HFFc6 (cell line): Measurements from ENCODE around the gene NPM1. TPM values are rescaled to one million over a fixed set of nuclear protein-coding genes. Genes with fewer than 3 reads are reported as not detected.

Source experiments
- DNase-seq: peaks from one replicate; pipeline ENCODE4 v3.0.0-alpha.2; 2018
- H3K27ac Mint-ChIP-seq: 2 replicates; pipeline ENCODE4 v1.8.0; 2020; ENCODE audit warnings: mild to moderate bottlenecking, mixed read lengths
- H3K27me3 Mint-ChIP-seq: 2 replicates; pipeline ENCODE4 v1.8.0; 2021; ENCODE audit warnings: mild to moderate bottlenecking, moderate library complexity, mixed read lengths; ENCODE audit not compliant: insufficient read depth
- H3K36me3 Mint-ChIP-seq: 2 replicates; pipeline ENCODE4 v1.8.0; 2021; ENCODE audit warnings: low read depth, mixed read lengths
- H3K4me1 Mint-ChIP-seq: 2 replicates; pipeline ENCODE4 v1.8.0; 2020; ENCODE audit warnings: low read depth, mixed read lengths
- H3K4me3 Mint-ChIP-seq: 2 replicates; pipeline ENCODE4 v1.8.0; 2020; ENCODE audit warnings: mild to moderate bottlenecking, moderate library complexity, mixed read lengths
- H3K9me3 Mint-ChIP-seq: 2 replicates; pipeline ENCODE4 v1.8.0; 2020; ENCODE audit warnings: mild to moderate bottlenecking, mixed read lengths
- CTCF ChIP-seq: fragments of 200-600 bp; sonication (generic); IDR thresholded peaks from 2 replicates; pipeline ENCODE4 v1.5.0; 2021; ENCODE audit warnings: antibody characterized with exemption, mild to moderate bottlenecking
- total RNA-seq, 6 experiments: library from RNA; stranded (reverse); fragmentation: NEBNext Ultra II Directional; extraction: Animal tissue kit (Norgen Biotek cat#: 25700); gene quantifications; 2 replicates in 1 of 6; 3 replicates in 5 of 6; pipeline ENCODE4 v1.2.3, GENCODE V29; 2021

Gene NPM1
- total RNA-seq, 6 experiments from 2014 or later: 1,557 to 2,328 (median 1,897) TPM

GRCh38 chr5:171453056-171453725 lies 65.5 kb downstream of the NPM1 start:
- peaks cover 3% of the 10 kb centered on the region for H3K27me3 Mint-ChIP-seq
- H3K27ac Mint-ChIP-seq: no peak overlapping the region
- no peak overlapping the region for H3K4me3 Mint-ChIP-seq
- H3K9me3 Mint-ChIP-seq: no peaks in the 10 kb centered on the region
- no peaks in the 10 kb centered on the region for H3K36me3 Mint-ChIP-seq
- peak; percentile 32; the same call in 1 of the 2 replicates for TF ChIP-seq CTCF
- H3K4me1 Mint-ChIP-seq: peaks cover 14% of the 10 kb centered on the region
- no peak for DNase-seq

GRCh38 chr5:171453988-171454387 lies 66.3 kb downstream of the NPM1 start:
- H3K4me1 Mint-ChIP-seq: peaks cover 14% of the 10 kb centered on the region
- H3K27me3 Mint-ChIP-seq: peaks cover 3% of the 10 kb centered on the region
- no peak for TF ChIP-seq CTCF
- no peak overlapping the region for H3K4me3 Mint-ChIP-seq
- H3K36me3 Mint-ChIP-seq: no peaks in the 10 kb centered on the region
- DNase-seq: no peak
- H3K9me3 Mint-ChIP-seq: no peaks in the 10 kb centered on the region
- no peak overlapping the region for H3K27ac Mint-ChIP-seq

- H3K27ac Mint-ChIP-seq: no peak overlapping the region
- TF ChIP-seq CTCF: no peak
- H3K27me3 Mint-ChIP-seq: peaks cover 3% of the 10 kb centered on the region
- H3K36me3 Mint-ChIP-seq: no peaks in the 10 kb centered on the region
- no peak overlapping the region for H3K4me3 Mint-ChIP-seq
- no peaks in the 10 kb centered on the region for H3K9me3 Mint-ChIP-seq
- DNase-seq: no peak
- peaks cover 9% of the 10 kb centered on the region for H3K4me1 Mint-ChIP-seq
These were observed 66.9 kb downstream of the NPM1 start for GRCh38 chr5:171454549-171454948.

GRCh38 chr5:171455522-171455921 lies 67.9 kb downstream of the NPM1 start:
- H3K4me3 Mint-ChIP-seq: no peak overlapping the region
- DNase-seq: no peak
- no peak overlapping the region for H3K27ac Mint-ChIP-seq
- H3K9me3 Mint-ChIP-seq: no peaks in the 10 kb centered on the region
- no peaks in the 10 kb centered on the region for H3K4me1 Mint-ChIP-seq
- no peaks in the 10 kb centered on the region for H3K36me3 Mint-ChIP-seq
- H3K27me3 Mint-ChIP-seq: peaks cover 3% of the 10 kb centered on the region
- TF ChIP-seq CTCF: no peak

GRCh38 chr5:171457208-171457981 lies 69.7 kb downstream of the NPM1 start:
- no peak for TF ChIP-seq CTCF
- no peaks in the 10 kb centered on the region for H3K4me1 Mint-ChIP-seq
- H3K27ac Mint-ChIP-seq: no peak overlapping the region
- no peak for DNase-seq
- H3K9me3 Mint-ChIP-seq: no peaks in the 10 kb centered on the region
- H3K27me3 Mint-ChIP-seq: peaks cover 9% of the 10 kb centered on the region
- H3K36me3 Mint-ChIP-seq: no peaks in the 10 kb centered on the region
- no peak overlapping the region for H3K4me3 Mint-ChIP-seq
